Measurements from ENCODE around the gene IFFO2.
"Not testable (repeated sequence)": the region's sequence is repeated elsewhere in the genome, so short reads cannot be mapped to it uniquely, and the experiment has no call there.

Gene IFFO2

DNA sequence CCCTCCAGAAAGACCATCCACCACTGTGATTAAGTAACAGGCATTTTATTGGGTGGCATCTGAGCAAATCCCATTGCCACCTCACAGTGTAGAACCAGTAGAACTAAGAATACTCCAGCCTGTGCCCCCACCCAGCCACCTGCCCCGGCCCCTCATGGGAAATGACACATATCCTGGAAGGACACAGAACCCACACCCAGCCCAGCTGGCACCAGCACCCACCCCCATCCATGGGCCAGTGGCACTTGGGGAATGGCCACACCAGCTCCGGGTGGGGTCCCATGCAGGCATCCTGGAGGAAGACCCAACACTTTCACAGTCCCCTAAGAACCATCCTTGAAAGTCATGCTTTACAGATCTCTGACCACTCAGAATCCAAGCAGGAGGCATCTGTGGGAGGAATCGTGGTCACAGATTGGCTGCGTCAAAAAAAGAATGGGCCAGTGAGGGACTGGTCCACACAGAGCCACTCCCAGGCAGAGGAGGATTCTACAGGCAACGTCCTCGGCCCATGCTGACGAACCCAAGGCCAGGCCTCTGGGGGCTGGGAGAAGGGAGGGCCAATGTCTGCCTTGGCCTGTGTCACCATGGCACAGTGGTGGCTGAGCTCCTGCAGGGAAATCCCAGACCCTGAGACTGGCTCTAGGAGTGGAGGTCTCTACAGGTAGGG lies 84.9 kb downstream of the IFFO2 start:
- DNase-seq: no peak

DNA sequence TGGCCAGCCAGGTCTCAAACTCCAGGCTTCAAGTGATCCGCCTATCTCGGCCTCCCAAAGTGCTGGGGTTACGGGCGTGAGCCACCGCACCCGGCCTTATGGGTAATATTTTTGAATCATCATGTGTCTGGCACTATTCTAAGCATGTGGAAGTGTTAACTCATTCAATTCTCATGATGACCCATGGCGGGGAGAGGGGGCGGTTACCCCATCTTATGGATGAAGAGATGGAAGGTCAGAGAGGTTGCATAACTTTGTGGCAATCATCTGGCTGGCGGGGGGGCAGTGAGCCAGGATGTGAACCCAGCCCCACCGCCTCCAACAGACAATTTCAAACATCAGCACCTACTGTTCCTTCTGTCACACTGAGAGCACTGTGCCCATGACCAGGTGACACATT lies 85.5 kb downstream of the IFFO2 start:
- no peak for DNase-seq

DNA sequence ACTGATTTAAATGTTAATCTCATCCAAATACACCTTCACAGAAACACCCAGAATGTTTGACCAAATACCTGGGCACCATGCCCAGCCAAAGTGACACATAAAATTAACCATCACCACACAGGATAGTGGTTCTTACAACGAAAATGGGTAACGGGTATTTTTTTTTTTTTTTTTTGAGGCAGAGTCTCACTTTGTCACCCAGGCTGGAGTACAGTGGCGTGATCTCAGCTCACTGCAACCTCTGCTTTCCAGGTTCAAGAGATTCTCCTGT lies 85.9 kb downstream of the IFFO2 start:
- DNase-seq: not testable (repeated sequence)

DNA sequence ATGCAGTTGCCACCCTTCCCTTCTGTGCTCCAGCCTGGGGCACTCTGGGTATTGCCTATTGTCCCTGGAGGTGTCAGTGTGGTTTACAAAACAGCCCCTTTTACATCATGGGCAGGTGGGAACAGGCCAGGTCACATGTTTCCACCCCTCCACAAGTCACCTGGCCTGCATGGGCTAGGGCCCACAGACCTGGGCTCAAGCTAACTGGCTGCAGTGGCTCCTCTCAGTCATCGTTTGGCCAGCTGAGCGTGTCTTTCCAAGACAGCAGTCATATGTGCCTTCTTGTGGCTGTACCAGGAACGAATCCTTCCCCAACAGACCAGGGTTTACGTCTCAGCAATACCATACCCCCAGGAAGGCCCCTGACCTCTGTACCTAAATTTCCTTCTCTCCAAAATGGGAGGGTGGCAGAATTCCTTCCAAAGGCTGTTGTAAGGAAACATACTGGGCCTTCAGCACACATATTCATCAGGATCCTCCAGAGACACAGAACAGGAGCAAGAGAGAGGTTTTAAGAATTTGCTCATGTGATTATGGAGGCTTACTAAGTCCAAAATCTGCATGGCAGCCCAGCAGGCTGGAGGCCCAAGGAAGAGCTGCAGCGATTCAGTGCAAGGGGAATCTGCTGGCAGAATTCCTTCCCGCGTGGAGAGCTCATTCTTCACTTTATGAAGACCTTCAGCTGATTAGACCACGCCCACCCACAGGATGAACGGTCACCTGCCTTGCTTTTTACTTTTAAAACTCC lies 86.5 kb downstream of the IFFO2 start:
- DNase-seq: no peak

DNA sequence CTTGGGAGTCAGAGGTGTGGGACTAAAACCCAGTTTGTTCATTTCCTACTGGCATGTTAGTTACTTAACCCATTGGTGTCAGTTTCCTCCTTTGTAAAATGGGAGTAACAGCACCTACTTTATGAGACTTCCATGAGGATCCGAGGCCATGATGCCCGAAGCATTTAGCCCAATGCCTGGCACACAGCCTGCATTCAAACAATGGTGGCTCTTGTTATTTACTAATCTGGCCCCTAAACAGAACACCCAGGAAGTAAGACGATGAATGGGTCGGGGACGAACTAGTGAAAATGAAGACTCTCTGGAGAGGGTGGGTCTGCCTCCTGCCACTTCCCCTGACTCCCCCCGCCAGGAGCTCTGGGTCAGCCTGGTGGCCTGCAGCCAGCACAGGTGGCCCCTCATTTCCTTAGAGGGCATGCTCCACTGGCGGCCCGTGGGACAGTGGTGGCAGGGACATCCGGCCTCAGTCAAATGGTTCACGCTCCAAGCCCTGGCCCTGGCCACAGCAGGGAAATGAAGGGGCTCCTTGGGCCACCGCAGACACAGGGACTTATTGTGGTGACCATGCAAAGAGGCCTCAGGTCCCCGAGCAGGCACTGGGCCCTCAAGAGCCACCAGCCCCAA lies 87.6 kb downstream of the IFFO2 start:
- no peak for DNase-seq

DNA sequence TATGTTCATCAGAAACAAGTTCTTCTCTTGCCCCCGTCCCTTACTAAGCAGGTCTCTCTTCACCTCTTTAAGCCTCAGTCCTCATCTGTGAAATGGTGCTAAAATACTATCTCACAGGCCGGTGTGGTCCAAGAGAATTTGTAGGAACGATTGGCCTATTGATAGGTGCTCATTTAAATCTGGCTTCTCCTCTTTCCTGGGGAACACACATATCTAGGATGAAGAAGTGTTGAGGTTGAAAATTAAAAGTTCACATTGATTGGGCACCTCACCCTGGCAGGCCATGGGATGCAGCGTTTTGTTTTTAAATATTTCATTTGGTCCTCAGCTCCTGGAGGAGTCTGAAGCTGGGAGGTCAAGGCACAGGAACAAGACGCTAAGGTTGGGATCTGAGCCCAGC lies 88.1 kb downstream of the IFFO2 start:
- DNase-seq: no peak

DNA sequence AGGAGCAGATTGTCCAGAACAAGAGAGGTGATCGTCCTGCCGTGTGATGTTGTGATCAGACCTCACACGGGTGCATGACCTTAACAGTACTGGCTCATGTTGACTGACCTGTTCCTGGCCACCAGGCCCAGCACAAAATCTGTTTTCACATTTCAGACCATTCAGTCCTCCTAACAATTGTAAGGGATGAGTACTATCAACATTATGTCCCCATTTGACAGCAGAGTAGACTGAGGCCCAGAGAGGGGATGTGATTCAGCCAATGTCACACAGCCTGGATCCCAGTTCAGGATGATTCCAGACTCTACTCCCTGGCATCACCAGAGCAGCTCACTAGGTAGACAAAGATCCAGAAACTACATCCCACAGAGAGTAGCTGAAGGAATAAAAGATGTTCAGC lies 89.6 kb downstream of the IFFO2 start:
- DNase-seq: no peak

DNA sequence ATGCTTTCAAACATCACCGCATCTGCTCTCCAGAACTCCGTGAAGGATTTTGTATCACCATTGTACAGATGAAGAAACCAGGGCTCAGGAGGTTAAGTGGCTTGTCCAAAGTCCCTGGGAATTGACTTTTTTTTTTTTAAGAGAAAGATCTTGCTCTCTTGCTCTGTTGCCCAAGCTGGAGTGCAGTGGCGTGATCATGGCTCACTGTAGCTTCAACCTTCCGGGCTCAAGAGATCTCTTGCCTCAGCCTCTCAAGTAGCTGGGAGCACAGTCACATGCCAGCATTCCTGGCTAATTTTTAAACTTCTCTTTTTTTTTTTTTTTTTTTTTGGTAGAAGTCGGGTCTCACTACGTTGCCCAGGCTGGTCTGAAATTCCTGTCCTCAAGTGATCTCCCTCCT lies 90.2 kb downstream of the IFFO2 start:
- no peak for DNase-seq

DNA sequence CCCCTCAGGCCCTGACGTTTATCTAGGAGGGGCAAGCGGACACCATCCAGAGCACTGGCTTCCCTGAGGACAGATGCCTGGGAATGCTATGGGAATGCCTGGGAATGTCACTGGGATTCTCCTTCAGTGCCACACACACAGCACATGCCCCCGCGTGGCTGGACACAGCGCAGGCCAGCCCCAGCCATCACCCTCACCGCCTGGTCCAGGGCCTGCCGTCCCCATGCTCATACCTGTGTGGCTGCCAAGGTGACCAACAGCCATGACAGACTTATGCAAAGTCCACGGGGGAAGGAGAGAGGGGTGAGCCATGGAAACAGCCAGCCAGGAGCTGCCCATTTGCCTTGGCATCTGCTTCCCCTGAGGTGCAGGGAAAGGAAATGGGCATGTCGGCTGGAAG lies 91.3 kb downstream of the IFFO2 start:
- DNase-seq: no peak

DNA sequence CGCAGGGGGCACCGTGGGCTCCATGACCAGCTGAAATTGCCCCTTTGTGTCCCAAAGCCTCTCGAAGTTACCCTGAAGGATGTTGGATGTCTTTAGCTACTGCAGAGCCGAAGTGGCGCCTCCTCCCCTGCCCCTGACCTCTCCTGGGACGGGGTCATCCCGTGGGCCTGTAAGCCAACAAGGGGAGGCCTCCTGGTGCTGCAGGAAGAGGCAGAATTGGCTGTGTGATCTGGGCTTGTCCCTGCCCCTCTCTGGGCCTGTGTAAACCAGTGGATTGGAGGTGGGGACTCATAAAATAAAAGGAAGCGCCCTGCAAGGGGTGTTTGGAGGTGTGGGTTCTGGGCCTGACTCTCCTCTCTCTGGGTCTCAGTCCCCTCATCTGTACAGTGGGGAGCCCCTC lies 94.9 kb downstream of the IFFO2 start:
- no peak for DNase-seq

DNA sequence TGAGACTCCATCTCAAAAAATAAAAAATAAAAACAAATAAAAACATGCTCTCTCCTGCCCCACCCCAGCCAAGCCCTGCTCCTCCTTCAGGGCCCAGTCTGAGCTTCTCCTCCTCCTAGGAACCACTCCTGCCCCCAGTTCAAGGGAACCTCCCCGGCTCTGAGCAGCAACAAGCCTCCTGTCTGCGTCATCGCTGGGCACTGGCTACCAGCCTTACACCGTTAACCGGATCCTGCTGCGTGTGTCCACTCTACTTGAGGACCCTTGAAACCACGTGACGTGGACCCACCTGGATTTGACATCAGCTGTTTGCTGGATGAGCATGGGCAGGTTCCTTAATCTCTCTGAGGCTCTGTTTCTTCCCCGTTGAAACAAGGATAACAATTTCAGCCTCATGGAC lies 95.4 kb downstream of the IFFO2 start:
- DNase-seq: no peak

DNA sequence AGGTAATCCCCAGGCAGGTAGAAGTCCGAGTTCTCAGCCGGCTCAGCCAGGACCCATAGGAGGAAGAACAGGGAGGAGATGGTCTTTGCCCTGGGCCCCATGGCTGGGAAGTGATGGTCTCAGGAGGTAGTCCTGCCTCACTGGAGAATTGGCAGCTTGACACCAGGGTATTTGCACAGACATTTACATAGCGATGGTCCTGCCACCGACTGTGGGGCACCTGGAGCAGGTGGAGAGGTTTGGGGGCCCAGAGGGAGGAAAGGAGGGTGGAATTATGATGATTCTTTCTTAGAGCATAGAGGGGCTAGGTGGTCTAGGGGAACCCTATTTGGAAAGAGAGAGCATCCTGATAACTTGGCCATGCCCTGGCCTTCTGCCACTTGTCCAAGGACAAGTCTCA lies 96.9 kb downstream of the IFFO2 start, which contains the start of gene TAS1R2:
TAS1R2 (minus strand) TSS at position 101 of the 400 bp plus-strand sequence; CDS start at position 101, 0 bp downstream.
- DNase-seq: no peak

DNA sequence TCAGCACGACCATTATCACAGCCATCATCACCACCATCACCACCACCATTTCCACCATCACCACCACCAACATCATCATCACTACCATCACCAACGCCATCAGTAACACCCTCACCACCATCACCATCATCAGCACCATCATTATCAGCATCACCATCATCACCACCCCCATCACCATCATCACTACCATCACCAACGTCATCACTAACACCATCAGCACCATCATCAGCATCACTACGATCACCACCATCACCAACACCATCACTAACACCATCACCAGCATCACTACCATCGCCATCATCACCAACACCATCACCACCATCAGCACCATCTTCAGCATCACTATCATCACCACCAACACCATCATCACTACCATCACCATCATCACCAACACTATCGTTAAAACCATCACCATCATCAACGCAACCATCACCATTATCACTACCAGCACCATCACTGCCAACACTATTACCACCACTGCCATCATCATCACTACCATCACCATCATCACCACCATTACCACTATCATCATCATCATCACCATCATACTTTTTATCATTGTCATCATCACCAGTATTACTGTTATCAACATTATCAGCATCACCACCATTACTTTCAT lies 98.3 kb downstream of the IFFO2 start:
- no peak for DNase-seq

DNA sequence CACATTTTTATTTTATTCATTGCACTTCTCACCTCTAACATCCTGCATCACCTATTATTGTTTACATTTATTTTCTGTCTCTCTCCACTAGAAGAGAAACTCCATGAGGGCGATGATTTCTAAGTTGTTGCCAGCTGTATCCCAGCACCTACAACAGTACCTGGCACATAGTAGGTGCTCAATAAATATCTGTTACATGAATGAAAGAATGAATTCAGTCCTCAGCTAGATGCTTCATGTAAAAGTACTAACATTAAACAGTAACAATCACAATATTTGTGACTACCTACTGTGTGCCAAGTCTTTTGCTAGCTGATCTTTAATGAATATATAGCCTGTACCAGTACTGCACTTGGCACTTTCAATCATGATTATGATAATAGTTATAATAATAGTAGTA lies 100.0 kb downstream of the IFFO2 start:
- DNase-seq: no peak

DNA sequence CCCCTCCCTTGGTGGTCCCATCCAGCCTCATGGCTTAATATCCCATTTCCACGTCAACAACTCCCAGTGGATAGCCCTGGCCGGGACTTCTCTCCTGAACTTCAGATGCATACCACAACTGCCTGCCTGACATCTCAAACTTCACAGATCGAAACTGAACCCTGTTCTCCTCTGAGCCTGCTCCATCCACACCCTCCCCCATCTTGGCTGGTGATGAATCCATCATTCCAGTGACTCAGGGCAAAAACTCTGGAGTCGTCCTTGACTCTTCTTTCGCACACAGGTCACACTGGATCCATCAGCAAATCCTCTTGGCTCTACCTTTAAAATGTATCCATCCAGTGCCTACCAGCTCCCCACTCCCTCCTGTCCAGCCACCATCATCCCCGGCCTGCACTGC lies 100.9 kb downstream of the IFFO2 start:
- DNase-seq: no peak

DNA sequence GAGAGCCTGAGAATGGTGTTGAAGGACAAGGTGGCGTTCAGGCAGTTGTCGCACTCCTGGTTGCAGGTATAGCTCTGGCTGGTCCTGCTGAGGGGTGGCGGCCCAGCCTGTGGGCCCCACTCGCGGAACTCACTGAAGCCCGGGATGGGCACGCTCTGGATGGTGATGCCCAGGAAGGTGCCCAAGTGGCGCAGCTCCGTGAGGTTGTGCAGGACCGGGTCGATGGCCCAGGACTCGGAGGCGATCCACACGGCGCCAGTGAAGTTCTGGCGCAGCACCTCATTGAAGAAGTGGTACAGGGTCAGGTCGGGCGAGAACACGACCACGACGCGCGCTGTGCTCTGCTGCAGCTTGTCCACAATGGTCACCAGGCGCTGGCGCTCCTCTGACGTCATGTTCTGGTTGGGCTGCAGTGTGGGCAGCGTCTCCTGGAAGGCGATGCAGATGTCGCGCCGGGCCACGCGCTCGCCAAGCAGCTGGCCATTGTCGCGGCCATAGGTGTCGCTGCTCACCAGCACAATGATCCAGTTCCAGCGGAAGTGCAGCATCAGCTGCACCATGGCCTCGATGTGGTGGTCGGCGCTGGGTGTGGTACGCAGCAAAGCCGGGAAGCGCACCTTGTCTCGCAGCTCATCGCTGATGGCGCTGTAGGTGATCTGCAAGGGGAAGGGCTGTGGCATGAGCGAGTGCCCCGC lies 102.0 kb downstream of the IFFO2 start:
- no peak for DNase-seq
